Neural progenitor cell (in vitro differentiated cells): Measurements from ENCODE around the gene AFG1L. TPM values are rescaled to one million over a fixed set of nuclear protein-coding genes. Genes with fewer than 3 reads are reported as not detected.

Experiments used
- DNase-seq: peaks from one replicate; pipeline ENCODE4 v3.0.0-alpha.2; 2016; ENCODE audit warnings: low spot score
- H2AFZ ChIP-seq: fragments of 200-600 bp; sonication (generic); replicated peaks from 2 replicates; pipeline ENCODE4 v1.6.1; 2016; ENCODE audit warnings: antibody characterized with exemption
- H3F3A ChIP-seq: fragments of 200-600 bp; sonication (generic); 2 replicates; pipeline ENCODE4 v1.6.1; 2016; ENCODE audit warnings: antibody characterized with exemption, low read depth
- H3K27ac ChIP-seq: fragments of 200-600 bp; sonication (generic); 2 replicates; pipeline ENCODE4 v1.5.1; 2016; ENCODE audit warnings: mild to moderate bottlenecking
- H3K27me3 ChIP-seq: fragments of 200-600 bp; sonication (generic); 2 replicates; pipeline ENCODE4 v1.6.1; 2016; ENCODE audit warnings: mild to moderate bottlenecking, moderate library complexity
- H3K36me3 ChIP-seq: fragments of 200-600 bp; sonication (generic); 2 replicates; pipeline ENCODE4 v1.5.1; 2016
- H3K4me1 ChIP-seq: fragments of 200-600 bp; sonication (generic); 2 replicates; pipeline ENCODE4 v1.6.1; 2016; ENCODE audit warnings: mixed run types
- H3K4me2 ChIP-seq: fragments of 200-600 bp; sonication (generic); 2 replicates; pipeline ENCODE4 v1.6.1; 2016
- H3K4me3 ChIP-seq: fragments of 200-600 bp; sonication (generic); 2 replicates; pipeline ENCODE4 v1.5.1; 2016
- H3K79me2 ChIP-seq: fragments of 200-600 bp; sonication (generic); 2 replicates; pipeline ENCODE4 v1.6.1; 2016; ENCODE audit warnings: low read depth
- H3K9ac ChIP-seq: fragments of 200-600 bp; sonication (generic); 2 replicates; pipeline ENCODE4 v1.6.1; 2016
- H3K9me3 ChIP-seq: fragments of 200-600 bp; sonication (generic); 2 replicates; pipeline ENCODE4 v1.5.1; 2016; ENCODE audit warnings: low read depth
- H4K20me1 ChIP-seq: fragments of 200-600 bp; sonication (generic); 2 replicates; pipeline ENCODE4 v1.6.1; 2016; ENCODE audit warnings: low read depth
- H3K27ac Mint-ChIP-seq: 3 replicates; pipeline ENCODE4 v1.8.0; 2021; ENCODE audit warnings: mixed read lengths
- H3K27me3 Mint-ChIP-seq: 2 replicates; pipeline ENCODE4 v1.8.0; 2022; ENCODE audit warnings: low read depth, mild to moderate bottlenecking, inconsistent platforms, moderate library complexity, mixed read lengths; ENCODE audit not compliant: insufficient read depth
- H3K36me3 Mint-ChIP-seq: 3 replicates; pipeline ENCODE4 v1.8.0; 2021; ENCODE audit warnings: mixed read lengths
- H3K4me1 Mint-ChIP-seq: 3 replicates; pipeline ENCODE4 v1.8.0; 2021; ENCODE audit warnings: mixed read lengths
- H3K4me3 Mint-ChIP-seq: 3 replicates; pipeline ENCODE4 v1.8.0; 2021; ENCODE audit warnings: mild to moderate bottlenecking, moderate library complexity, mixed read lengths
- H3K9me3 Mint-ChIP-seq: 3 replicates; pipeline ENCODE4 v1.8.0; 2020; ENCODE audit warnings: mixed read lengths
- CTCF ChIP-seq: fragments of 200-600 bp; sonication (generic); IDR thresholded peaks from 2 replicates; pipeline ENCODE4 v1.5.1; 2017; ENCODE audit warnings: antibody characterized with exemption, mild to moderate bottlenecking
- EZH2 ChIP-seq: fragments of 200-600 bp; sonication (generic); IDR thresholded peaks from 2 replicates; pipeline ENCODE4 v1.6.1; 2017; ENCODE audit warnings: antibody characterized with exemption, mild to moderate bottlenecking, moderate library complexity
- EZH2phosphoT487 ChIP-seq: fragments of 200-600 bp; sonication (generic); IDR thresholded peaks from 2 replicates; pipeline ENCODE4 v1.6.1; 2017; ENCODE audit warnings: antibody characterized with exemption
- total RNA-seq: library from RNA; depleted of rRNA; stranded (reverse); fragments of >200 nt; gene quantifications from 2 replicates; pipeline ENCODE4 v1.2.3, GENCODE V29; 2015; ENCODE audit warnings: low replicate concordance

The AFG1L gene
- total RNA-seq, 1 donor from 2014 or later: 8.3 TPM

DNA sequence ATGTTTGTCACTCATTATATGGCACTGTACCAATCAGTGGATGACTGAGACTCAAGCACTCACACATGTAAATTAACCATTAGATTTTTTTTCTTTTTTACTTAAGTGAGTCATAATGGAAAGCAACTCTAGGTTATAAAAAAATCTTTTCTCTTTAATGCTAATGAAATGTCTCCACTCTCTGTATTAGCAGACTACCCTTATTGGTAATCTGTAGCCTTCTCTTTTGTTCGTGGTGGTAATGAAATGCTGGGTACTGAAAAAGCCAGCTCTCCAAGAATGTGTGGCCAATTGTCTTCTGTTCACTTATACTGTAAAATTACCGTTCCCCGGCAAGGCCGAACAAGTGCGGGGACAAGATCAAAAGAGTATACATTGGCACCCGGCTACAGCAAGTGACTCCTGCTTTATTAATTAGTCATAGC lies 69.0 kb downstream of the AFG1L start:
- H3K27me3 Mint-ChIP-seq: peaks cover 2% of the 10 kb centered on the region
- peak overlapping the region; percentile 9 for H3K4me2 ChIP-seq
- no peaks in the 10 kb centered on the region for H3K9me3 ChIP-seq
- peaks cover 3% of the 10 kb centered on the region for H3K36me3 Mint-ChIP-seq
- no peak overlapping the region for H3K27ac Mint-ChIP-seq
- H4K20me1 ChIP-seq: no peaks in the 10 kb centered on the region
- no peak overlapping the region for H3K27ac ChIP-seq
- peak overlapping the region; percentile 50 for H3K4me3 Mint-ChIP-seq
- H3K9ac ChIP-seq: no peak overlapping the region
- peaks cover 21% of the 10 kb centered on the region for H3F3A ChIP-seq
- TF ChIP-seq EZH2: no peak
- no peak for TF ChIP-seq EZH2phosphoT487
- no peak for TF ChIP-seq CTCF
- no peaks in the 10 kb centered on the region for H3K79me2 ChIP-seq
- DNase-seq: peak; percentile 40
- H3K9me3 Mint-ChIP-seq: no peaks in the 10 kb centered on the region
- no peak overlapping the region for H2AFZ ChIP-seq
- peaks cover 17% of the 10 kb centered on the region for H3K4me1 Mint-ChIP-seq
- H3K4me1 ChIP-seq: peaks cover 30% of the 10 kb centered on the region
- H3K4me3 ChIP-seq: no peak overlapping the region
- H3K27me3 ChIP-seq: no peaks in the 10 kb centered on the region
- peaks cover 3% of the 10 kb centered on the region for H3K36me3 ChIP-seq

DNA sequence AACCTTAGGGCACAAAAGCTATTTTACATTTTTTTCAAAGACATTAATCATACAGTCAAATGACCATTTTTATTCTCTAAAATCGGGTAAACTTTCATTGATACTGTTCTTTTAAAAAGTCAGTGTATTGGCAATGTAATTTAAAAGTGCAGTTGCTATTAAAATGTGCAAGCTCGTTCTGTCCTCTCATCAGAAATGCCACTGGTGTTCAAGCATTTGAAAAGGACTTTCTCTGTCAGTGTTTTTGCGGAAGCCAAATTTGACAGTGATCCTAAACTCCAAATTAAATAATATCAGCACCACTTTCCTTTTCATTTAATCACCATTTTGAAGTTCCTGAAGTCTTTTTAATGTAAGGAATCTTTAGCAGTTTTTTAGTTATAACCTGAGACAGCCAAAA lies 69.6 kb downstream of the AFG1L start:
- Histone ChIP-seq H3K9me3 (no peaks in the 10 kb centered on the region), H3K4me1 (peaks cover 31% of the 10 kb centered on the region), H3K4me3 (no peak overlapping the region), H3F3A (peaks cover 21% of the 10 kb centered on the region), H3K4me2 (no peak overlapping the region), H4K20me1 (no peaks in the 10 kb centered on the region), H2AFZ (no peak overlapping the region), H3K27ac (no peak overlapping the region), H3K9ac (no peak overlapping the region), H3K27me3 (no peaks in the 10 kb centered on the region), H3K36me3 (peaks cover 3% of the 10 kb centered on the region), H3K79me2 (no peaks in the 10 kb centered on the region)
- Mint-ChIP-seq H3K9me3 (no peaks in the 10 kb centered on the region), H3K36me3 (no peaks in the 10 kb centered on the region), H3K4me3 (no peak overlapping the region), H3K4me1 (peaks cover 17% of the 10 kb centered on the region), H3K27ac (no peak overlapping the region), H3K27me3 (peaks cover 2% of the 10 kb centered on the region)
- DNase-seq: no peak
- no peak for TF ChIP-seq EZH2
- TF ChIP-seq EZH2phosphoT487: no peak
- no peak for TF ChIP-seq CTCF

DNA sequence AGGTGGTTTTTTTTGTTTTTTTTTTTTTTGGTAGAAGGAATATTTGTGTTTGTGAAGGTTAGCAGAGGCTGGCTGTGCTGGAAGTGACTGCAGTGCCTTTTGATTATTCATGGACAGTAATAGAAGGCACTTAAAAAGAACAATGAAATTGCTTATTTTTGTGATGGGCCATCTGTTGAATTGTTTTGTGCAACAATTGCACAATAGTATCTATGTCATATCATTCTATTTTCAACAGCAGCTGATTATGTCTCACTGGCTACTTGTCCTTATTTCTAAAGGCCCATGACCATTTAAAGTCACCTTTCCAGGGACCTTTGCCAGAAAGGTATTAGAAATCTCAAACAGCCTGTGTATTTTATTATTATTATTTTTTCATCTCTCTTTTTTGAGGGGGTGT lies 70.6 kb downstream of the AFG1L start:
- no peak for TF ChIP-seq EZH2
- no peak for TF ChIP-seq EZH2phosphoT487
- no peak for TF ChIP-seq CTCF

More for the DNA sequence above, 70.6 kb downstream of the AFG1L start:
- peaks cover 2% of the 10 kb centered on the region for H3K27me3 Mint-ChIP-seq
- no peaks in the 10 kb centered on the region for H3K36me3 Mint-ChIP-seq
- Histone ChIP-seq H3K4me2 (no peak overlapping the region), H3K27ac (no peak overlapping the region), H3K79me2 (no peaks in the 10 kb centered on the region), H3K4me1 (peaks cover 31% of the 10 kb centered on the region), H3K4me3 (no peak overlapping the region), H4K20me1 (no peaks in the 10 kb centered on the region), H3K9ac (no peak overlapping the region), H3K36me3 (peaks cover 3% of the 10 kb centered on the region), H3K27me3 (no peaks in the 10 kb centered on the region), H3K9me3 (no peaks in the 10 kb centered on the region), H2AFZ (no peak overlapping the region), H3F3A (peaks cover 21% of the 10 kb centered on the region)
- H3K4me3 Mint-ChIP-seq: no peak overlapping the region
- no peak overlapping the region for H3K27ac Mint-ChIP-seq
- H3K9me3 Mint-ChIP-seq: no peaks in the 10 kb centered on the region
- no peak for DNase-seq
- peaks cover 17% of the 10 kb centered on the region for H3K4me1 Mint-ChIP-seq
